ENCODE measurements around the gene PRPF19.
A peak's percentile ranks its signal among the peaks of the same experiment; 100 is the strongest.

Gene PRPF19

GRCh38 chr11:60855726-60856633 is 50.4 kb downstream of the PRPF19 start, which contains the start of gene PTGDR2:
TSS of gene PTGDR2 (minus strand) at chr11:60855950. CDS start at chr11:60853722, 2,228 bp downstream.
- TF ChIP-seq CTCF (conservative IDR thresholded peaks at IDR 0.05; ENCODE audit: low read length) (no peak), EZH2phosphoT487 (IDR thresholded peaks at IDR 0.05; ENCODE audit: borderline replicate concordance) (no peak)
- Histone ChIP-seq H3K4me1 (ENCODE audit: insufficient read depth, low read length, poor library complexity, severe bottlenecking) (peaks cover 73% of the 10 kb centered on the region), H3K9me2 (replicated peaks; ENCODE audit: low read depth, low read length) (no peaks in the 10 kb centered on the region), H2AFZ (ENCODE audit: low read length) (no peak within 1 kb of the TSS), H3K4me3 (ENCODE audit: low read length, poor library complexity, severe bottlenecking) (peak within 1 kb of the TSS; percentile 72), H3K9ac (ENCODE audit: low read depth, low read length, poor library complexity, severe bottlenecking) (peak within 1 kb of the TSS; percentile 71), H3K9me3 (ENCODE audit: insufficient read depth, low read depth, low read length) (no peaks in the 10 kb centered on the region), H3F3A (ENCODE audit: low read depth) (no peaks in the 10 kb centered on the region), H4K20me1 (ENCODE audit: insufficient read depth, low read length, poor library complexity, severe bottlenecking) (no peaks in the 10 kb centered on the region), H3K27me3 (ENCODE audit: insufficient read depth, low read length, poor library complexity, severe bottlenecking) (no peaks in the 10 kb centered on the region), H3K79me2 (ENCODE audit: insufficient read depth, low read length) (peaks cover 45% of the 10 kb centered on the region), H3K36me3 (ENCODE audit: insufficient read depth, low read length) (peaks cover 10% of the 10 kb centered on the region; the same call in 1 of the 2 replicates), H3K4me2 (ENCODE audit: low read depth, low read length, poor library complexity, severe bottlenecking) (peak within 1 kb of the TSS; percentile 89)

- Histone ChIP-seq H3K4me3 (ENCODE audit: low read length, poor library complexity, severe bottlenecking) (peak overlapping the region; percentile 72), H2AFZ (ENCODE audit: low read length) (no peak overlapping the region), H3K36me3 (ENCODE audit: insufficient read depth, low read length) (peaks cover 18% of the 10 kb centered on the region; the same call in 1 of the 2 replicates), H3K9ac (ENCODE audit: low read depth, low read length, poor library complexity, severe bottlenecking) (peak overlapping the region; percentile 71), H3K4me2 (ENCODE audit: low read depth, low read length, poor library complexity, severe bottlenecking) (peak overlapping the region; percentile 89), H3K9me3 (ENCODE audit: insufficient read depth, low read depth, low read length) (no peaks in the 10 kb centered on the region), H4K20me1 (ENCODE audit: insufficient read depth, low read length, poor library complexity, severe bottlenecking) (no peaks in the 10 kb centered on the region), H3K4me1 (ENCODE audit: insufficient read depth, low read length, poor library complexity, severe bottlenecking) (peaks cover 68% of the 10 kb centered on the region), H3K79me2 (ENCODE audit: insufficient read depth, low read length) (peaks cover 54% of the 10 kb centered on the region), H3K27me3 (ENCODE audit: insufficient read depth, low read length, poor library complexity, severe bottlenecking) (no peaks in the 10 kb centered on the region), H3K9me2 (replicated peaks; ENCODE audit: low read depth, low read length) (no peaks in the 10 kb centered on the region), H3F3A (ENCODE audit: low read depth) (no peaks in the 10 kb centered on the region)
- no peak for TF ChIP-seq EZH2phosphoT487 (IDR thresholded peaks at IDR 0.05; ENCODE audit: borderline replicate concordance)
- TF ChIP-seq CTCF (conservative IDR thresholded peaks at IDR 0.05; ENCODE audit: low read length): no peak
These were observed 51.3 kb downstream of the PRPF19 start for GRCh38 chr11:60854847-60855725.

- H3K79me2 ChIP-seq (ENCODE audit: insufficient read depth, low read length): peaks cover 61% of the 10 kb centered on the region
- no peaks in the 10 kb centered on the region for H3K9me2 ChIP-seq (replicated peaks; ENCODE audit: low read depth, low read length)
- peaks cover 20% of the 10 kb centered on the region; the same call in 1 of the 2 replicates for H3K36me3 ChIP-seq (ENCODE audit: insufficient read depth, low read length)
- H3K9ac ChIP-seq (ENCODE audit: low read depth, low read length, poor library complexity, severe bottlenecking): peak overlapping the region; percentile 71
- H4K20me1 ChIP-seq (ENCODE audit: insufficient read depth, low read length, poor library complexity, severe bottlenecking): no peaks in the 10 kb centered on the region
- H3K4me1 ChIP-seq (ENCODE audit: insufficient read depth, low read length, poor library complexity, severe bottlenecking): peaks cover 68% of the 10 kb centered on the region
- no peak for TF ChIP-seq EZH2phosphoT487 (IDR thresholded peaks at IDR 0.05; ENCODE audit: borderline replicate concordance)
- peak; percentile 54 for TF ChIP-seq CTCF (conservative IDR thresholded peaks at IDR 0.05; ENCODE audit: low read length)
- peak overlapping the region; percentile 89 for H3K4me2 ChIP-seq (ENCODE audit: low read depth, low read length, poor library complexity, severe bottlenecking)
- no peaks in the 10 kb centered on the region for H3F3A ChIP-seq (ENCODE audit: low read depth)
- no peak overlapping the region for H2AFZ ChIP-seq (ENCODE audit: low read length)
- peak overlapping the region; percentile 72 for H3K4me3 ChIP-seq (ENCODE audit: low read length, poor library complexity, severe bottlenecking)
- H3K27me3 ChIP-seq (ENCODE audit: insufficient read depth, low read length, poor library complexity, severe bottlenecking): no peaks in the 10 kb centered on the region
- no peaks in the 10 kb centered on the region for H3K9me3 ChIP-seq (ENCODE audit: insufficient read depth, low read depth, low read length)
These were observed 52.1 kb downstream of the PRPF19 start for GRCh38 chr11:60854140-60854846.
